Trophoblast cell (in vitro differentiated cells and primary cell): ENCODE data around the gene CD86.
A peak's percentile ranks its signal among the peaks of the same experiment; 100 is the strongest.

Source experiments
- DNase-seq, 2 donors: peaks; one replicate each; pipeline ENCODE4 v3.0.0-alpha.2; 2016
- H2AFZ ChIP-seq: 2 replicates; pipeline ENCODE4 v1.6.1; 2013; ENCODE audit warnings: low read length, moderate library complexity, mild to moderate bottlenecking; ENCODE audit not compliant: insufficient read depth, poor library complexity
- H2AK5ac ChIP-seq: 2 replicates; pipeline ENCODE4 v1.6.1; 2013; ENCODE audit warnings: mild to moderate bottlenecking, low read length
- H2BK120ac ChIP-seq: 2 replicates; pipeline ENCODE4 v1.6.1; 2013; ENCODE audit warnings: low read length, mild to moderate bottlenecking, moderate library complexity; ENCODE audit not compliant: insufficient read depth, poor library complexity
- H2BK12ac ChIP-seq: 2 replicates; pipeline ENCODE4 v1.6.1; 2013; ENCODE audit warnings: mild to moderate bottlenecking, low read length, moderate library complexity
- H2BK5ac ChIP-seq: 2 replicates; pipeline ENCODE4 v1.6.1; 2013; ENCODE audit warnings: low read length, low read depth, moderate library complexity, mild to moderate bottlenecking; ENCODE audit not compliant: poor library complexity
- H3K14ac ChIP-seq: 2 replicates; pipeline ENCODE4 v1.6.1; 2013; ENCODE audit warnings: mild to moderate bottlenecking, low read length
- H3K18ac ChIP-seq: 2 replicates; pipeline ENCODE4 v1.6.1; 2013; ENCODE audit warnings: mild to moderate bottlenecking, low read length
- H3K23ac ChIP-seq: 2 replicates; pipeline ENCODE4 v1.6.1; 2013; ENCODE audit warnings: low read length
- H3K27ac ChIP-seq: 2 replicates; pipeline ENCODE4 v1.5.1; 2013; ENCODE audit warnings: low read depth, mild to moderate bottlenecking, inconsistent platforms, low read length, moderate library complexity
- H3K27me3 ChIP-seq: 2 replicates; pipeline ENCODE4 v1.6.1; 2013; ENCODE audit warnings: inconsistent platforms, mild to moderate bottlenecking, low read length, moderate library complexity; ENCODE audit not compliant: insufficient read depth
- H3K36me3 ChIP-seq, 2 experiments: 1 replicate in 1 of 2; 2 replicates in 1 of 2; pipeline ENCODE4 v1.6.1; 2013; ENCODE audit warnings: low read length in 2 of 2, mild to moderate bottlenecking in 2 of 2, moderate library complexity in 1 of 2; ENCODE audit not compliant: insufficient read depth in 2 of 2, control insufficient read depth in 1 of 2
- H3K4ac ChIP-seq: 2 replicates; pipeline ENCODE4 v1.6.1; 2013; ENCODE audit warnings: low read depth, mild to moderate bottlenecking, low read length, moderate library complexity
- H3K4me1 ChIP-seq, 2 experiments: 1 replicate in 1 of 2; 2 replicates in 1 of 2; pipeline ENCODE4 v1.6.1; 2013; ENCODE audit warnings: low read length in 2 of 2, mild to moderate bottlenecking in 2 of 2, moderate library complexity in 1 of 2; ENCODE audit not compliant: insufficient read depth in 2 of 2, control insufficient read depth in 1 of 2
- H3K4me2 ChIP-seq: 2 replicates; pipeline ENCODE4 v1.6.1; 2013; ENCODE audit warnings: inconsistent platforms, mild to moderate bottlenecking, low read length, moderate library complexity
- H3K4me3 ChIP-seq: 2 replicates; pipeline ENCODE4 v1.5.1; 2013; ENCODE audit warnings: mild to moderate bottlenecking, low read depth, low read length, inconsistent platforms
- H3K79me1 ChIP-seq: one replicate; pipeline ENCODE4 v1.6.1; 2013; ENCODE audit warnings: low read length
- H3K79me2 ChIP-seq: 2 replicates; pipeline ENCODE4 v1.6.1; 2013; ENCODE audit warnings: low read length, mild to moderate bottlenecking; ENCODE audit not compliant: control insufficient read depth, insufficient read depth, poor library complexity
- H3K9ac ChIP-seq: 2 replicates; pipeline ENCODE4 v1.6.1; 2013; ENCODE audit warnings: mild to moderate bottlenecking, low read length
- H3K9me3 ChIP-seq: 2 replicates; pipeline ENCODE4 v1.6.1; 2013; ENCODE audit warnings: low read depth, mild to moderate bottlenecking, control low read depth, inconsistent platforms, low read length; ENCODE audit not compliant: insufficient read depth
- H4K12ac ChIP-seq: 2 replicates; pipeline ENCODE4 v1.6.1; 2013; ENCODE audit warnings: low read depth, mild to moderate bottlenecking, low read length, moderate library complexity
- H4K8ac ChIP-seq: 2 replicates; pipeline ENCODE4 v1.6.1; 2013; ENCODE audit warnings: low read depth, mild to moderate bottlenecking, low read length, moderate library complexity
- H4K91ac ChIP-seq: one replicate; pipeline ENCODE4 v1.6.1; 2013; ENCODE audit warnings: low read depth, mild to moderate bottlenecking, low read length, moderate library complexity
- WGBS: extraction: QIAGEN DNeasy Blood & Tissue Kit; methylation state at CpG from one replicate; pipeline ENCODE4 v1.1.7; 2013; ENCODE audit warnings: missing lambda C conversion rate; ENCODE audit not compliant: insufficient read length, insufficient coverage; ENCODE audit errors: extremely low coverage; 5-methylcytosine and 5-hydroxymethylcytosine counted together

CD86 gene

GRCh38 chr3:122100591-122101463, 45.7 kb downstream of the CD86 start:
- no peak overlapping the region for H3K4me3 ChIP-seq
- H3K27ac ChIP-seq = peak overlapping the region; percentile 72
- no peak overlapping the region for H3K18ac ChIP-seq
- no peaks in the 10 kb centered on the region for H3K36me3 ChIP-seq
- peaks cover 9 to 18% of the 10 kb centered on the region in 2 experiments for H3K4me1 ChIP-seq
- no CpG with 5 or more reads among the region's 8 CpGs for WGBS
- DNase-seq = peak; percentile 70 to 94
- no peak overlapping the region for H3K9ac ChIP-seq
- H3K14ac ChIP-seq = no peak overlapping the region
- H4K12ac ChIP-seq = no peak overlapping the region
- no peaks in the 10 kb centered on the region for H3K79me2 ChIP-seq
- no peak overlapping the region for H3K23ac ChIP-seq
- H4K91ac ChIP-seq = peak overlapping the region; percentile 74
- H4K8ac ChIP-seq = no peak overlapping the region
- no peak overlapping the region for H2AK5ac ChIP-seq
- no peak overlapping the region for H2AFZ ChIP-seq
- no peaks in the 10 kb centered on the region for H3K27me3 ChIP-seq
- H2BK5ac ChIP-seq = peak overlapping the region; percentile 31
- H2BK120ac ChIP-seq = peak overlapping the region; percentile 4
- no peaks in the 10 kb centered on the region for H3K9me3 ChIP-seq
- no peak overlapping the region for H3K4ac ChIP-seq
- peaks cover 8% of the 10 kb centered on the region for H3K79me1 ChIP-seq
- H3K4me2 ChIP-seq = no peak overlapping the region
- peak overlapping the region; percentile 83 for H2BK12ac ChIP-seq

GRCh38 chr3:122101646-122102045, 46.5 kb downstream of the CD86 start:
- Histone ChIP-seq H3K9ac (no peak overlapping the region), H2AFZ (no peak overlapping the region), H3K4me3 (no peak overlapping the region), H3K9me3 (no peaks in the 10 kb centered on the region), H2BK120ac (no peak overlapping the region), H3K79me1 (peaks cover 8% of the 10 kb centered on the region), H3K27me3 (no peaks in the 10 kb centered on the region), H3K79me2 (no peaks in the 10 kb centered on the region), H2BK12ac (no peak overlapping the region), H2AK5ac (no peak overlapping the region), H3K27ac (no peak overlapping the region), H2BK5ac (no peak overlapping the region), H4K12ac (no peak overlapping the region), H4K8ac (no peak overlapping the region), H3K4ac (no peak overlapping the region), H3K14ac (no peak overlapping the region), H3K4me1 (peaks cover 9 to 18% of the 10 kb centered on the region in 2 experiments), H3K18ac (no peak overlapping the region), H3K36me3 (no peaks in the 10 kb centered on the region), H3K4me2 (no peak overlapping the region), H3K23ac (no peak overlapping the region), H4K91ac (no peak overlapping the region)
- peak; percentile 64 to 96 for DNase-seq
- no CpG with 5 or more reads among the region's 3 CpGs for WGBS

- no peak overlapping the region for H2AK5ac ChIP-seq
- peaks cover 8% of the 10 kb centered on the region for H3K79me1 ChIP-seq
- no peak overlapping the region for H2BK5ac ChIP-seq
- no peak overlapping the region for H3K4me2 ChIP-seq
- H4K8ac ChIP-seq = no peak overlapping the region
- no peaks in the 10 kb centered on the region for H3K79me2 ChIP-seq
- no peak overlapping the region for H4K91ac ChIP-seq
- H2AFZ ChIP-seq = no peak overlapping the region
- no peak overlapping the region for H3K27ac ChIP-seq
- H3K36me3 ChIP-seq = no peaks in the 10 kb centered on the region
- H3K4me3 ChIP-seq = no peak overlapping the region
- no peak overlapping the region for H2BK120ac ChIP-seq
- no peaks in the 10 kb centered on the region for H3K9me3 ChIP-seq
- H3K18ac ChIP-seq = no peak overlapping the region
- no peak overlapping the region for H3K4ac ChIP-seq
- H3K27me3 ChIP-seq = no peaks in the 10 kb centered on the region
- no peak overlapping the region for H3K9ac ChIP-seq
- WGBS = no CpG with 5 or more reads among the region's 4 CpGs
- no peak overlapping the region for H3K14ac ChIP-seq
- no peak overlapping the region for H4K12ac ChIP-seq
- peaks cover 9 to 19% of the 10 kb centered on the region in 2 experiments for H3K4me1 ChIP-seq
- peak overlapping the region; percentile 43 for H2BK12ac ChIP-seq
- DNase-seq = no peak
- no peak overlapping the region for H3K23ac ChIP-seq
Observed at GRCh38 chr3:122102191-122102935, 47.2 kb downstream of the CD86 start.

GRCh38 chr3:122103821-122104514, 48.8 kb downstream of the CD86 start:
- Histone ChIP-seq H3K9ac (no peak overlapping the region), H3K4ac (no peak overlapping the region), H3K9me3 (no peaks in the 10 kb centered on the region), H2BK12ac (no peak overlapping the region), H3K14ac (no peak overlapping the region), H3K23ac (no peak overlapping the region), H2BK120ac (no peak overlapping the region), H3K79me1 (peaks cover 11% of the 10 kb centered on the region), H4K91ac (no peak overlapping the region), H3K4me1 (peaks cover 18 to 28% of the 10 kb centered on the region in 2 experiments), H3K4me3 (no peak overlapping the region), H2BK5ac (no peak overlapping the region), H3K4me2 (no peak overlapping the region), H3K27me3 (no peaks in the 10 kb centered on the region), H4K12ac (no peak overlapping the region), H3K18ac (no peak overlapping the region), H4K8ac (no peak overlapping the region), H2AK5ac (no peak overlapping the region), H3K79me2 (no peaks in the 10 kb centered on the region), H3K36me3 (no peaks in the 10 kb centered on the region), H2AFZ (no peak overlapping the region), H3K27ac (no peak overlapping the region)
- no peak for DNase-seq
- WGBS = no CpG with 5 or more reads among the region's 2 CpGs
